Measurements from ENCODE around the gene MYT1.

- TF ChIP-seq EP300 (IDR thresholded peaks at IDR 0.05; ENCODE audit: borderline replicate concordance in 1 of 2, low read depth in 2 of 2, low read length in 2 of 2): no peak
- TF ChIP-seq, protein P1, sequence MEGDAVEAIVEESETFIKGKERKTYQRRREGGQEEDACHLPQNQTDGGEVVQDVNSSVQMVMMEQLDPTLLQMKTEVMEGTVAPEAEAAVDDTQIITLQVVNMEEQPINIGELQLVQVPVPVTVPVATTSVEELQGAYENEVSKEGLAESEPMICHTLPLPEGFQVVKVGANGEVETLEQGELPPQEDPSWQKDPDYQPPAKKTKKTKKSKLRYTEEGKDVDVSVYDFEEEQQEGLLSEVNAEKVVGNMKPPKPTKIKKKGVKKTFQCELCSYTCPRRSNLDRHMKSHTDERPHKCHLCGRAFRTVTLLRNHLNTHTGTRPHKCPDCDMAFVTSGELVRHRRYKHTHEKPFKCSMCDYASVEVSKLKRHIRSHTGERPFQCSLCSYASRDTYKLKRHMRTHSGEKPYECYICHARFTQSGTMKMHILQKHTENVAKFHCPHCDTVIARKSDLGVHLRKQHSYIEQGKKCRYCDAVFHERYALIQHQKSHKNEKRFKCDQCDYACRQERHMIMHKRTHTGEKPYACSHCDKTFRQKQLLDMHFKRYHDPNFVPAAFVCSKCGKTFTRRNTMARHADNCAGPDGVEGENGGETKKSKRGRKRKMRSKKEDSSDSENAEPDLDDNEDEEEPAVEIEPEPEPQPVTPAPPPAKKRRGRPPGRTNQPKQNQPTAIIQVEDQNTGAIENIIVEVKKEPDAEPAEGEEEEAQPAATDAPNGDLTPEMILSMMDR (IDR thresholded peaks at IDR 0.05; ENCODE audit: control extremely low read depth in 1 of 3, insufficient read depth in 1 of 3, low read depth in 1 of 3, low read length in 3 of 3): no peak
- TF ChIP-seq TCF12 (IDR thresholded peaks at IDR 0.05; ENCODE audit: low read depth, low read length): no peak
- TF ChIP-seq SIRT6 (IDR thresholded peaks at IDR 0.05; ENCODE audit: low read length): no peak
- TF ChIP-seq CEBPB (IDR thresholded peaks at IDR 0.05; ENCODE audit: low read depth, low read length): no peak
- no peak for TF ChIP-seq TAF1 (IDR thresholded peaks at IDR 0.05; ENCODE audit: low read depth, low read length)
Observed at GRCh38 chr20:64157878-64158277, 6.4 kb upstream of the MYT1 start.

Data from H1 (cell line).